ENCODE measurements around the gene PRXL2A. TPM values are rescaled to one million over a fixed set of nuclear protein-coding genes. Genes with fewer than 3 reads are reported as not detected.

PRXL2A gene
- total and polyA plus RNA-seq, 2 experiments from 2014 or later: 31.8 to 51.7 TPM

DNA sequence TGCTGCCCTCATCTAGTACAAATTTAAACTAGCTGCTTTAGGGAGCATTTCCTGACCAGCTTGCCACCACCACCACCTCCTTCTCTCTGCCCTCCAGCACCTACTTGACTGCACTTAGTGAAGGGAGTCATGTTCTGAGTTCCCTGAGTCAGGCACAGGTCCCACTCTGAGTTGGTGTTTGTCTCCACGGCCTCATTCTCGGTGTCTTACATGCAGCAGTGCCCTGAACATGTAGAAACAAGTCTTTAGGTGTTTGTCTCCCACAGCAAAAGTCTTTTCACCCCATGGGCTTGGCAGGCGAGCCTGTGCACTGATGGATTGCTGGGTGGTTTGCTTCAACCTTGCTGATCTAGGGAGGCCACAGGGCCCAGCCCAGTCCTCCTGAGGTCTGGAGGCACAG lies 62.6 kb downstream of the PRXL2A start (continued):
- TF ChIP-seq, protein P1, sequence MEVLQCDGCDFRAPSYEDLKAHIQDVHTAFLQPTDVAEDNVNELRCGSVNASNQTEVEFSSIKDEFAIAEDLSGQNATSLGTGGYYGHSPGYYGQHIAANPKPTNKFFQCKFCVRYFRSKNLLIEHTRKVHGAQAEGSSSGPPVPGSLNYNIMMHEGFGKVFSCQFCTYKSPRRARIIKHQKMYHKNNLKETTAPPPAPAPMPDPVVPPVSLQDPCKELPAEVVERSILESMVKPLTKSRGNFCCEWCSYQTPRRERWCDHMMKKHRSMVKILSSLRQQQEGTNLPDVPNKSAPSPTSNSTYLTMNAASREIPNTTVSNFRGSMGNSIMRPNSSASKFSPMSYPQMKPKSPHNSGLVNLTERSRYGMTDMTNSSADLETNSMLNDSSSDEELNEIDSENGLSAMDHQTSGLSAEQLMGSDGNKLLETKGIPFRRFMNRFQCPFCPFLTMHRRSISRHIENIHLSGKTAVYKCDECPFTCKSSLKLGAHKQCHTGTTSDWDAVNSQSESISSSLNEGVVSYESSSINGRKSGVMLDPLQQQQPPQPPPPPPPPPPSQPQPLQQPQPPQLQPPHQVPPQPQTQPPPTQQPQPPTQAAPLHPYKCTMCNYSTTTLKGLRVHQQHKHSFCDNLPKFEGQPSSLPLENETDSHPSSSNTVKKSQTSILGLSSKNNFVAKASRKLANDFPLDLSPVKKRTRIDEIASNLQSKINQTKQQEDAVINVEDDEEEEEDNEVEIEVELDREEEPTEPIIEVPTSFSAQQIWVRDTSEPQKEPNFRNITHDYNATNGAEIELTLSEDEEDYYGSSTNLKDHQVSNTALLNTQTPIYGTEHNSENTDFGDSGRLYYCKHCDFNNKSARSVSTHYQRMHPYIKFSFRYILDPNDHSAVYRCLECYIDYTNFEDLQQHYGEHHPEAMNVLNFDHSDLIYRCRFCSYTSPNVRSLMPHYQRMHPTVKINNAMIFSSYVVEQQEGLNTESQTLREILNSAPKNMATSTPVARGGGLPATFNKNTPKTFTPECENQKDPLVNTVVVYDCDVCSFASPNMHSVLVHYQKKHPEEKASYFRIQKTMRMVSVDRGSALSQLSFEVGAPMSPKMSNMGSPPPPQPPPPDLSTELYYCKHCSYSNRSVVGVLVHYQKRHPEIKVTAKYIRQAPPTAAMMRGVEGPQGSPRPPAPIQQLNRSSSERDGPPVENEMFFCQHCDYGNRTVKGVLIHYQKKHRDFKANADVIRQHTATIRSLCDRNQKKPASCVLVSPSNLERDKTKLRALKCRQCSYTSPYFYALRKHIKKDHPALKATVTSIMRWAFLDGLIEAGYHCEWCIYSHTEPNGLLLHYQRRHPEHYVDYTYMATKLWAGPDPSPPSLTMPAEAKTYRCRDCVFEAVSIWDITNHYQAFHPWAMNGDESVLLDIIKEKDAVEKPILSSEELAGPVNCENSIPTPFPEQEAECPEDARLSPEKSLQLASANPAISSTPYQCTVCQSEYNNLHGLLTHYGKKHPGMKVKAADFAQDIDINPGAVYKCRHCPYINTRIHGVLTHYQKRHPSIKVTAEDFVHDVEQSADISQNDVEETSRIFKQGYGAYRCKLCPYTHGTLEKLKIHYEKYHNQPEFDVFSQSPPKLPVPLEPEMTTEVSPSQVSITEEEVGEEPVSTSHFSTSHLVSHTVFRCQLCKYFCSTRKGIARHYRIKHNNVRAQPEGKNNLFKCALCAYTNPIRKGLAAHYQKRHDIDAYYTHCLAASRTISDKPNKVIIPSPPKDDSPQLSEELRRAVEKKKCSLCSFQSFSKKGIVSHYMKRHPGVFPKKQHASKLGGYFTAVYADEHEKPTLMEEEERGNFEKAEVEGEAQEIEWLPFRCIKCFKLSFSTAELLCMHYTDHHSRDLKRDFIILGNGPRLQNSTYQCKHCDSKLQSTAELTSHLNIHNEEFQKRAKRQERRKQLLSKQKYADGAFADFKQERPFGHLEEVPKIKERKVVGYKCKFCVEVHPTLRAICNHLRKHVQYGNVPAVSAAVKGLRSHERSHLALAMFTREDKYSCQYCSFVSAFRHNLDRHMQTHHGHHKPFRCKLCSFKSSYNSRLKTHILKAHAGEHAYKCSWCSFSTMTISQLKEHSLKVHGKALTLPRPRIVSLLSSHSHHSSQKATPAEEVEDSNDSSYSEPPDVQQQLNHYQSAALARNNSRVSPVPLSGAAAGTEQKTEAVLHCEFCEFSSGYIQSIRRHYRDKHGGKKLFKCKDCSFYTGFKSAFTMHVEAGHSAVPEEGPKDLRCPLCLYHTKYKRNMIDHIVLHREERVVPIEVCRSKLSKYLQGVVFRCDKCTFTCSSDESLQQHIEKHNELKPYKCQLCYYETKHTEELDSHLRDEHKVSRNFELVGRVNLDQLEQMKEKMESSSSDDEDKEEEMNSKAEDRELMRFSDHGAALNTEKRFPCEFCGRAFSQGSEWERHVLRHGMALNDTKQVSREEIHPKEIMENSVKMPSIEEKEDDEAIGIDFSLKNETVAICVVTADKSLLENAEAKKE (CRISPR knock-in tag; IDR thresholded peaks at IDR 0.05): no peak
- no peak for TF ChIP-seq POLR2AphosphoS5 (IDR thresholded peaks at IDR 0.05; ENCODE audit: low read depth)

DNA sequence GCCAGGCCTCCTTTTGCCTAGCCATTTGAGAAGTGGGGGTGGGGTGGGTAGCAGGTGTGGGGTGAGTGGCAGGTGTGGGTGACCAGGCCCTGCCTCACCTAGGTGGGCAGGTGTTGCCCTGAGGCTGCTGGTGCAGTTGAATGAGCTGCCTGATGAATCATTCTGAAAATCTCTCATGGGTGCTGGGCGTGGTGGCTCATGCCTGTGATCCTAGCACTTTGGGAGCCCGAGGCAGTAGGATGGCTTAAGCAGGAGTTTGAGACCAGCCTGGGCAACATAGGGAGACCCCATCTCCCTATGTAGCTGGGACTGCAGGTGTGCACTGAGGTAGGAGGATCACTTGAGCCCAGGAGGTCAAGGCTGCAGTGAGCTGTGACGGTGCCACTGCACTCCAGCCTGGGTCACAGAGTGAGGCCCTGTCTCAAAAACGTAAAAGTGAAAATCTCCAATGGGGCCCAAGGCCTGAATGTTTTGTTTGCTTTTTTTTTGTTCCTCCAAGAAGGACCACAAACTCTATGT lies 63.4 kb downstream of the PRXL2A start:
- no peak overlapping the region for H3K27ac Mint-ChIP-seq
- no peak for ATAC-seq
- TF ChIP-seq STAT1 (IDR thresholded peaks at IDR 0.05; ENCODE audit: unreplicated experiment): no peak
- TF ChIP-seq ZNF331 (CRISPR knock-in tag; IDR thresholded peaks at IDR 0.05; ENCODE audit: low read depth): no peak
- TF ChIP-seq, protein P2, sequence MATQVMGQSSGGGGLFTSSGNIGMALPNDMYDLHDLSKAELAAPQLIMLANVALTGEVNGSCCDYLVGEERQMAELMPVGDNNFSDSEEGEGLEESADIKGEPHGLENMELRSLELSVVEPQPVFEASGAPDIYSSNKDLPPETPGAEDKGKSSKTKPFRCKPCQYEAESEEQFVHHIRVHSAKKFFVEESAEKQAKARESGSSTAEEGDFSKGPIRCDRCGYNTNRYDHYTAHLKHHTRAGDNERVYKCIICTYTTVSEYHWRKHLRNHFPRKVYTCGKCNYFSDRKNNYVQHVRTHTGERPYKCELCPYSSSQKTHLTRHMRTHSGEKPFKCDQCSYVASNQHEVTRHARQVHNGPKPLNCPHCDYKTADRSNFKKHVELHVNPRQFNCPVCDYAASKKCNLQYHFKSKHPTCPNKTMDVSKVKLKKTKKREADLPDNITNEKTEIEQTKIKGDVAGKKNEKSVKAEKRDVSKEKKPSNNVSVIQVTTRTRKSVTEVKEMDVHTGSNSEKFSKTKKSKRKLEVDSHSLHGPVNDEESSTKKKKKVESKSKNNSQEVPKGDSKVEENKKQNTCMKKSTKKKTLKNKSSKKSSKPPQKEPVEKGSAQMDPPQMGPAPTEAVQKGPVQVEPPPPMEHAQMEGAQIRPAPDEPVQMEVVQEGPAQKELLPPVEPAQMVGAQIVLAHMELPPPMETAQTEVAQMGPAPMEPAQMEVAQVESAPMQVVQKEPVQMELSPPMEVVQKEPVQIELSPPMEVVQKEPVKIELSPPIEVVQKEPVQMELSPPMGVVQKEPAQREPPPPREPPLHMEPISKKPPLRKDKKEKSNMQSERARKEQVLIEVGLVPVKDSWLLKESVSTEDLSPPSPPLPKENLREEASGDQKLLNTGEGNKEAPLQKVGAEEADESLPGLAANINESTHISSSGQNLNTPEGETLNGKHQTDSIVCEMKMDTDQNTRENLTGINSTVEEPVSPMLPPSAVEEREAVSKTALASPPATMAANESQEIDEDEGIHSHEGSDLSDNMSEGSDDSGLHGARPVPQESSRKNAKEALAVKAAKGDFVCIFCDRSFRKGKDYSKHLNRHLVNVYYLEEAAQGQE (IDR thresholded peaks at IDR 0.05; ENCODE audit: unreplicated experiment): no peak
- TF ChIP-seq ZNF114 (CRISPR knock-in tag; IDR thresholded peaks at IDR 0.05): no peak
- TF ChIP-seq, protein P1 (CRISPR knock-in tag; IDR thresholded peaks at IDR 0.05): no peak

More for the DNA sequence above, 63.4 kb downstream of the PRXL2A start:
- H3K36me3 Mint-ChIP-seq (ENCODE audit: low read depth): peaks cover 17% of the 10 kb centered on the region
- Histone ChIP-seq H3F3A (replicated peaks; ENCODE audit: low read depth) (no peaks in the 10 kb centered on the region), H3K4me1 (ENCODE audit: insufficient read depth) (peaks cover 35% of the 10 kb centered on the region), H3K4me2 (no peak overlapping the region), H3K27ac (ENCODE audit: low read depth) (no peak overlapping the region), H3K79me2 (replicated peaks; ENCODE audit: insufficient read depth) (peaks cover 87% of the 10 kb centered on the region), H3K9me2 (ENCODE audit: insufficient read depth) (no peaks in the 10 kb centered on the region), H3K27me3 (ENCODE audit: insufficient read depth) (peaks cover 19% of the 10 kb centered on the region; the same call in 1 of the 2 replicates), H2AFZ (no peak overlapping the region), H4K20me1 (replicated peaks; ENCODE audit: insufficient read depth) (peaks cover 57% of the 10 kb centered on the region), H3K36me3 (ENCODE audit: insufficient read depth) (no peaks in the 10 kb centered on the region), H3K4me3 (no peak overlapping the region)
- peaks cover 55% of the 10 kb centered on the region for H3K4me1 Mint-ChIP-seq
- no peaks in the 10 kb centered on the region for H3K9me3 Mint-ChIP-seq
- no peak for DNase-seq (ENCODE audit: low spot score)
- peaks cover 23% of the 10 kb centered on the region for H3K27me3 Mint-ChIP-seq (ENCODE audit: insufficient read depth, low read depth, poor library complexity)
- no peak overlapping the region for H3K4me3 Mint-ChIP-seq

Data from GM23338 (cell line).